Immature natural killer cell (primary cell): ENCODE results near the gene GIGYF2. TPM values are rescaled to one million over a fixed set of nuclear protein-coding genes. Genes with fewer than 3 reads are reported as not detected.

Experiments
- DNase-seq, 3 donors: peaks; one replicate each; pipeline ENCODE4 v3.0.0; 2022; ENCODE audit warnings: mixed read lengths in 1 of 3
- H3K27ac Mint-ChIP-seq, 6 donors: one replicate each; pipeline ENCODE4 v1.8.0; 2020; ENCODE audit warnings: mixed read lengths in 6 of 6, mild to moderate bottlenecking in 5 of 6, inconsistent platforms in 4 of 6, moderate library complexity in 3 of 6
- H3K27me3 Mint-ChIP-seq, 3 donors: one replicate each; pipeline ENCODE4 v1.8.0; 2020 to 2021; ENCODE audit warnings: low read depth in 3 of 3, mild to moderate bottlenecking in 3 of 3, mixed read lengths in 3 of 3, moderate library complexity in 3 of 3, inconsistent platforms in 1 of 3
- H3K36me3 Mint-ChIP-seq, 3 donors: one replicate each; pipeline ENCODE4 v1.8.0; 2020; ENCODE audit warnings: mixed read lengths in 3 of 3, inconsistent platforms in 2 of 3, mild to moderate bottlenecking in 2 of 3
- H3K4me1 Mint-ChIP-seq, 2 donors: one replicate each; pipeline ENCODE4 v1.8.0; 2020; ENCODE audit warnings: inconsistent platforms in 2 of 2, mild to moderate bottlenecking in 2 of 2, mixed read lengths in 2 of 2, moderate library complexity in 1 of 2
- H3K4me3 Mint-ChIP-seq, 5 donors: one replicate each; pipeline ENCODE4 v1.8.0; 2020; ENCODE audit warnings: mild to moderate bottlenecking in 5 of 5, mixed read lengths in 5 of 5, inconsistent platforms in 3 of 5, moderate library complexity in 3 of 5
- H3K9me3 Mint-ChIP-seq, 6 donors: one replicate each; pipeline ENCODE4 v1.8.0; 2020; ENCODE audit warnings: mild to moderate bottlenecking in 6 of 6, mixed read lengths in 6 of 6, inconsistent platforms in 4 of 6, moderate library complexity in 3 of 6
- polyA plus RNA-seq, 3 donors: library from polyadenylated mRNA; unstranded; fragments of 300-500 nt; fragmentation: Illumina TruSeq; gene quantifications; one replicate each; pipeline ENCODE4 v1.2.3, GENCODE V29; 2021

GIGYF2 gene
- polyA plus RNA-seq: 10 to 100 TPM in 2 of 3 donors, 1 to 10 TPM in 1; 7.8 to 41.3 (median 13.0) TPM

- Mint-ChIP-seq H3K9me3 (no peaks in the 10 kb centered on the region), H3K36me3 (peaks cover 0 to under 1% (median 0%) of the 10 kb centered on the region in 3 donors), H3K4me3 (peak within 1 kb of the TSS; percentile 85 to 94 (median 92)), H3K27me3 (peaks cover 0 to 6% (median 5%) of the 10 kb centered on the region in 3 donors), H3K4me1 (peaks cover 36 to 38% of the 10 kb centered on the region in 2 donors), H3K27ac (peak within 1 kb of the TSS; percentile 83 to 95 (median 92))
- peak; percentile 84 to 88 (median 87) for DNase-seq
Measured at GRCh38 chr2:232697059-232697806, at the start of gene GIGYF2. Gene GIGYF2 (plus strand): TSS chr2:232697331. CDS start chr2:232735198, 37,867 bp downstream.

GRCh38 chr2:232649033-232649432 is 48.1 kb upstream of the GIGYF2 start:
- Mint-ChIP-seq H3K36me3 (no peaks in the 10 kb centered on the region), H3K4me3 (no peak overlapping the region), H3K4me1 (no peaks in the 10 kb centered on the region), H3K9me3 (no peaks in the 10 kb centered on the region), H3K27me3 (peaks cover 2 to 5% (median 2%) of the 10 kb centered on the region in 3 donors), H3K27ac (no peak overlapping the region)
- DNase-seq: no peak

- Mint-ChIP-seq H3K36me3 (no peaks in the 10 kb centered on the region), H3K9me3 (peaks cover 0 to 2% (median 0%) of the 10 kb centered on the region in 6 donors), H3K27me3 (peaks cover 2 to 3% (median 2%) of the 10 kb centered on the region in 3 donors)
Measured at GRCh38 chr2:232652505-232652851, 44.7 kb upstream of the GIGYF2 start.

GRCh38 chr2:232653441-232653840 is 43.7 kb upstream of the GIGYF2 start:
- H3K27me3 Mint-ChIP-seq: peaks cover 0 to 2% (median 0%) of the 10 kb centered on the region in 3 donors
- DNase-seq: no peak
- H3K4me3 Mint-ChIP-seq: no peak overlapping the region
- peaks cover 0 to 2% (median 0%) of the 10 kb centered on the region in 6 donors for H3K9me3 Mint-ChIP-seq
- no peaks in the 10 kb centered on the region for H3K4me1 Mint-ChIP-seq
- H3K27ac Mint-ChIP-seq: no peak overlapping the region
- H3K36me3 Mint-ChIP-seq: no peaks in the 10 kb centered on the region

More at GRCh38 chr2:232652505-232652851, 44.7 kb upstream of the GIGYF2 start:
- H3K4me3 Mint-ChIP-seq: no peak overlapping the region
- no peak overlapping the region for H3K27ac Mint-ChIP-seq
- no peaks in the 10 kb centered on the region for H3K4me1 Mint-ChIP-seq
- no peak for DNase-seq

GRCh38 chr2:232655392-232655791 is 41.7 kb upstream of the GIGYF2 start:
- Mint-ChIP-seq H3K4me3 (no peak overlapping the region), H3K4me1 (no peaks in the 10 kb centered on the region), H3K27me3 (peaks cover 1 to 2% (median 1%) of the 10 kb centered on the region in 3 donors), H3K27ac (no peak overlapping the region), H3K9me3 (peaks cover 0 to 2% (median 0%) of the 10 kb centered on the region in 6 donors), H3K36me3 (no peaks in the 10 kb centered on the region)
- DNase-seq: no peak

- Mint-ChIP-seq H3K36me3 (no peaks in the 10 kb centered on the region), H3K4me1 (no peaks in the 10 kb centered on the region), H3K27ac (no peak overlapping the region), H3K27me3 (peaks cover 1 to 2% (median 1%) of the 10 kb centered on the region in 3 donors), H3K4me3 (no peak overlapping the region), H3K9me3 (peaks cover 0 to 2% (median 0%) of the 10 kb centered on the region in 6 donors)
- no peak for DNase-seq
Measured at GRCh38 chr2:232658217-232658785, 38.8 kb upstream of the GIGYF2 start.

GRCh38 chr2:232659359-232659758 is 37.8 kb upstream of the GIGYF2 start:
- no peak for DNase-seq
- Mint-ChIP-seq H3K36me3 (no peaks in the 10 kb centered on the region), H3K4me1 (no peaks in the 10 kb centered on the region), H3K27ac (no peak overlapping the region), H3K27me3 (peaks cover 1 to 3% (median 2%) of the 10 kb centered on the region in 3 donors), H3K4me3 (no peak overlapping the region), H3K9me3 (peaks cover 0 to 2% (median 0%) of the 10 kb centered on the region in 6 donors)

GRCh38 chr2:232662486-232663260 is 34.5 kb upstream of the GIGYF2 start:
- H3K4me3 Mint-ChIP-seq: no peak overlapping the region

GRCh38 chr2:232666051-232666805 is 30.9 kb upstream of the GIGYF2 start:
- no peaks in the 10 kb centered on the region for H3K4me1 Mint-ChIP-seq
- no peaks in the 10 kb centered on the region for H3K9me3 Mint-ChIP-seq
- no peak overlapping the region for H3K4me3 Mint-ChIP-seq
- H3K36me3 Mint-ChIP-seq: peaks cover 0 to 4% (median 0%) of the 10 kb centered on the region in 3 donors
- H3K27me3 Mint-ChIP-seq: peaks cover 2 to 3% (median 2%) of the 10 kb centered on the region in 3 donors
- DNase-seq: no peak
- no peak overlapping the region for H3K27ac Mint-ChIP-seq

More at GRCh38 chr2:232662486-232663260, 34.5 kb upstream of the GIGYF2 start:
- Mint-ChIP-seq H3K27me3 (peaks cover 0 to 3% (median 1%) of the 10 kb centered on the region in 3 donors), H3K36me3 (no peaks in the 10 kb centered on the region), H3K9me3 (no peaks in the 10 kb centered on the region), H3K27ac (no peak overlapping the region), H3K4me1 (no peaks in the 10 kb centered on the region)
- DNase-seq: no peak

- H3K4me3 Mint-ChIP-seq: no peak overlapping the region
- no peak overlapping the region for H3K27ac Mint-ChIP-seq
- H3K36me3 Mint-ChIP-seq: peaks cover 0 to 4% (median 0%) of the 10 kb centered on the region in 3 donors
- peaks cover 2 to 3% (median 2%) of the 10 kb centered on the region in 3 donors for H3K27me3 Mint-ChIP-seq
- no peak for DNase-seq
- H3K4me1 Mint-ChIP-seq: no peaks in the 10 kb centered on the region
- no peaks in the 10 kb centered on the region for H3K9me3 Mint-ChIP-seq
Measured at GRCh38 chr2:232667989-232668583, 29.0 kb upstream of the GIGYF2 start.

GRCh38 chr2:232668805-232669444 is 28.2 kb upstream of the GIGYF2 start:
- Mint-ChIP-seq H3K27me3 (peaks cover 0 to 3% (median 3%) of the 10 kb centered on the region in 3 donors), H3K36me3 (peaks cover 0 to 4% (median 0%) of the 10 kb centered on the region in 3 donors), H3K9me3 (no peaks in the 10 kb centered on the region), H3K4me1 (no peaks in the 10 kb centered on the region), H3K4me3 (no peak overlapping the region), H3K27ac (no peak overlapping the region)
- no peak for DNase-seq

- DNase-seq: no peak
- Mint-ChIP-seq H3K27ac (no peak overlapping the region), H3K27me3 (peaks cover 0 to 6% (median 3%) of the 10 kb centered on the region in 3 donors), H3K9me3 (no peaks in the 10 kb centered on the region), H3K4me3 (no peak overlapping the region), H3K36me3 (peaks cover 0 to 4% (median 0%) of the 10 kb centered on the region in 3 donors), H3K4me1 (peaks cover 3 to 8% of the 10 kb centered on the region in 2 donors)
Measured at GRCh38 chr2:232672588-232672987, 24.5 kb upstream of the GIGYF2 start.
